ENCODE data around the gene CFAP61.

DNA sequence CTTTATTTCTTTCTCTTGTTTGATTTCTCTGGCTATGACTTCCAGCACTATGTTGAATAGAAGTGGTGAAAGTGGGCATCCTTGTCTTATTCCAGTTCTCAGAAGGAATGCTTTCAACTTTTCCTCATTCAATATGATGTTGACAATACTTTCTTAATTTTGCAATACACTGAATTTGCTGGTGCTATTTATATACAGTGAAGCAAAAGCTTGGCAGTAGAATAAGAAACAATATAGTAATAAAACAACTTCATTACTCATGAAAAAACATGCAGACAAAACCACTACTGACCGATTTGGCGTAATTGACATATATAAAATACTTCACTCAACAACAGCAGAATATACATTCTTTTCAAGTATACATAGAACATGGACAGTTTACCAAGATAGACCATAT lies 96.4 kb downstream of the CFAP61 start:
- TF ChIP-seq, protein P1, sequence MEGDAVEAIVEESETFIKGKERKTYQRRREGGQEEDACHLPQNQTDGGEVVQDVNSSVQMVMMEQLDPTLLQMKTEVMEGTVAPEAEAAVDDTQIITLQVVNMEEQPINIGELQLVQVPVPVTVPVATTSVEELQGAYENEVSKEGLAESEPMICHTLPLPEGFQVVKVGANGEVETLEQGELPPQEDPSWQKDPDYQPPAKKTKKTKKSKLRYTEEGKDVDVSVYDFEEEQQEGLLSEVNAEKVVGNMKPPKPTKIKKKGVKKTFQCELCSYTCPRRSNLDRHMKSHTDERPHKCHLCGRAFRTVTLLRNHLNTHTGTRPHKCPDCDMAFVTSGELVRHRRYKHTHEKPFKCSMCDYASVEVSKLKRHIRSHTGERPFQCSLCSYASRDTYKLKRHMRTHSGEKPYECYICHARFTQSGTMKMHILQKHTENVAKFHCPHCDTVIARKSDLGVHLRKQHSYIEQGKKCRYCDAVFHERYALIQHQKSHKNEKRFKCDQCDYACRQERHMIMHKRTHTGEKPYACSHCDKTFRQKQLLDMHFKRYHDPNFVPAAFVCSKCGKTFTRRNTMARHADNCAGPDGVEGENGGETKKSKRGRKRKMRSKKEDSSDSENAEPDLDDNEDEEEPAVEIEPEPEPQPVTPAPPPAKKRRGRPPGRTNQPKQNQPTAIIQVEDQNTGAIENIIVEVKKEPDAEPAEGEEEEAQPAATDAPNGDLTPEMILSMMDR (IDR thresholded peaks at IDR 0.05; ENCODE audit: insufficient read depth, low read depth, low read length): no peak
- TF ChIP-seq EZH2 (IDR thresholded peaks at IDR 0.05; ENCODE audit: insufficient read depth, low read length): no peak

Measured in astrocyte (in vitro differentiated cells and primary cell).